Testis (tissue), 3 donors: Measurements from ENCODE around the gene SPECC1L. TPM values are rescaled to one million over a fixed set of nuclear protein-coding genes. Genes with fewer than 3 reads are reported as not detected.

Experiments
- DNase-seq: peaks from one replicate; pipeline ENCODE4 v3.0.0-alpha.2; 2019
- H3K27ac ChIP-seq, 2 donors: fragments of 200-600 bp; sonication (generic); one replicate each; pipeline ENCODE4 v1.5.1; 2019
- H3K27me3 ChIP-seq: fragments of 200-600 bp; sonication (generic); one replicate; pipeline ENCODE4 v1.5.1; 2019
- H3K36me3 ChIP-seq: fragments of 200-600 bp; sonication (generic); one replicate; pipeline ENCODE4 v1.5.1; 2017; ENCODE audit warnings: low read depth; ENCODE audit errors: missing control alignments
- H3K4me1 ChIP-seq: fragments of 200-600 bp; sonication (generic); one replicate; pipeline ENCODE4 v1.5.1; 2019
- H3K4me3 ChIP-seq, 2 donors: fragments of 200-600 bp; sonication (generic); one replicate each; pipeline ENCODE4 v1.5.1; 2017 to 2019
- H3K9me3 ChIP-seq: fragments of 200-600 bp; sonication (generic); one replicate; pipeline ENCODE4 v1.5.1; 2017
- CTCF ChIP-seq, 3 experiments: fragments of 450-650 bp in 2 of 3; fragments of 200-600 bp in 1 of 3; sonication (generic) in 1 of 3; IDR thresholded peaks; one replicate each; pipeline ENCODE4 v1.5.1; 2016 to 2019; ENCODE audit warnings: antibody characterized with exemption in 3 of 3, mild to moderate bottlenecking in 2 of 3, moderate library complexity in 1 of 3
- POLR2A ChIP-seq: fragments of 450-650 bp; IDR thresholded peaks from one replicate; pipeline ENCODE4 v1.6.1; 2017; ENCODE audit warnings: antibody characterized with exemption, mild to moderate bottlenecking, moderate library complexity
- WGBS, 2 donors: methylation state at CpG; one replicate each; pipeline ENCODE4 v1.1.5; 2018; 5-methylcytosine and 5-hydroxymethylcytosine counted together
- intact Hi-C: fragments of 100-400 bp; cut with DNase I; formaldehyde crosslinking; loops from one replicate; pipeline ENCODE4 v1.15.1; 2023; ENCODE audit warnings: low total_unique reads
- polyA plus RNA-seq: library from polyadenylated mRNA; stranded (reverse); fragments of 350-450 nt; fragmentation: Illumina TruSeq; extraction: RNeasy Lipid Tissue Mini Kit (QIAGEN cat#74804); gene quantifications from one replicate; pipeline ENCODE4 v1.2.3, GENCODE V29; 2014; ENCODE audit warnings: low read depth, low replicate concordance; ENCODE audit not compliant: insufficient read depth
- total RNA-seq, 2 donors: library from RNA; depleted of rRNA; stranded (reverse); fragments of >200 nt; gene quantifications; one replicate each; pipeline ENCODE4 v1.2.3, GENCODE V29; 2016

Gene SPECC1L
- total and polyA plus RNA-seq, 3 donors from 2014 or later, result 70.0 to 83.6 (median 82.3) TPM

GRCh38 chr22:24390576-24390975, 119.9 kb downstream of the SPECC1L start:
- H3K9me3 ChIP-seq, result no peaks in the 10 kb centered on the region
- H3K27ac ChIP-seq, result peak overlapping the region in 1 of 2 donors; percentile 66
- H3K27me3 ChIP-seq, result no peaks in the 10 kb centered on the region
- TF ChIP-seq POLR2A (no peak), CTCF (IDR thresholded peaks at IDR 0.05) (no peak)
- H3K4me3 ChIP-seq, result no peak overlapping the region
- peak; percentile 53 for DNase-seq
- 55 to 57% methylated on average over 7 of the region's 7 CpGs for WGBS, 2 donors
- intact Hi-C loops, result no loop called here
- H3K4me1 ChIP-seq, result peaks cover 22% of the 10 kb centered on the region
- no peaks in the 10 kb centered on the region for H3K36me3 ChIP-seq

GRCh38 chr22:24391836-24392217, 121.2 kb downstream of the SPECC1L start:
- Histone ChIP-seq H3K27me3 (no peaks in the 10 kb centered on the region), H3K9me3 (no peaks in the 10 kb centered on the region), H3K27ac (no peak overlapping the region), H3K36me3 (no peaks in the 10 kb centered on the region), H3K4me1 (peaks cover 22% of the 10 kb centered on the region), H3K4me3 (no peak overlapping the region)
- 73 to 76% methylated on average over 3 of the region's 3 CpGs for WGBS, 2 donors
- TF ChIP-seq POLR2A, result no peak
- TF ChIP-seq CTCF (IDR thresholded peaks at IDR 0.05), result no peak
- intact Hi-C loops, result no loop called here
- DNase-seq, result no peak

DNA sequence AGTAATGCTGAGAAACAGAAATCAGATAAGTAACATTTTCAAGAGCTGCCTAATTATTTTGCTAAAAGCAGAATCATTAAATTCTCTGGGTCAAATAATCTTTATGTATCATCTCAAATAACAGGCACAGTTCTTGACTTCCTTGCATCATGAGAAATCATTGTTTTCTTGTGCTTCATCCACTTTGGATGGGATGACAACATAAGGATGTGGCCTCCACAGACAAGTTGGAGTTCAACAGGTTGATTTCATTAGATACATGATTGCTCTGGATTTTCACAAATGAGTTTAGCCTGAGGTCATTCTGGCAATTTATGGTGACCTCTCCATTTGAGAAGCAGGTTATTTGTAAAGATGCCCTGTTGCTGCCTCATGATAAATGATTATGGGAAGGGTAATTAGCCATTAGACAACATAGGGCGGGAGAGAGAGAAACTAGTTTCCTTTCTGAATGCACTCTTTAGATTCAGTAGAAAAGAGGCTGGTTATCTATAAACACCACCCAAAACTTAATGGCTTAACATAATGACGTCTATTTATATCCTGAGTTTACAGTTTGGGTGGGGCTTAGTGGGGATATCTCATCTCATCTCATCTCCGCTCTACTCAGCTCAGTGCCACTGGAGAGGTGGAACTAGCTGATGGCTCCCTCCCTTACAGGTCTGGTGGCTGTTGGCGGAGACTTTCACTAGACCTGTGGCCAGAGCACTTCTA, 121.7 kb downstream of the SPECC1L start:
- WGBS, 2 donors, result 89 to 92% methylated on average over 4 of the region's 4 CpGs
- Histone ChIP-seq H3K27ac (no peak overlapping the region), H3K36me3 (no peaks in the 10 kb centered on the region), H3K9me3 (no peaks in the 10 kb centered on the region), H3K27me3 (no peaks in the 10 kb centered on the region), H3K4me3 (no peak overlapping the region), H3K4me1 (peaks cover 22% of the 10 kb centered on the region)
- no peak for DNase-seq
- TF ChIP-seq CTCF (IDR thresholded peaks at IDR 0.05), result no peak
- intact Hi-C loops, result no loop called here

DNA sequence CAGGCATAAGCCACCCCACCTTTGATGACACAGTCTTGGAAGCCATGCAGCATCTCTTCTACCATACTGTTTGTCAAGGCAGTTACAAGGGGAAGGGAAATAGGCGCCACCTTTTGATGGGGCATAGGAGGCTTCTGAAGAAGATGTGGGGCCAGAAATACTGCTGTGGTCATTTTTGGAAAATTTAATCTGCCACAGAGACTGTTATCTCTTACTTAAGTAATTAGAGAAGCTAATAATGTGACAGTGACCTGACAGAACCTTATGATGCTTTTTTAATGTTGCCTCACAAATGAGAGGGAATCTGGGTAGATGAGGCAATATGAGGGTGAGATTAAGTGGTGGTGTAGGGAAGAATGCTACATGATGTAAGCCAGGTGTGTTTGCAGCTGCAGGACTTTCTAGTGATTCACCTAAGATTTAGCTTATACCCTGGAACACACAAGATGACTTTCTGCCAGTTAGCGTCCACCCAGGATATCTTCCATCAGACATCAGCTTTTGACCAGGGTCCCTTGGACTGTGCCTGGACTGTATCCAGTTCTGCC, 122.5 kb downstream of the SPECC1L start:
- no peaks in the 10 kb centered on the region for H3K27me3 ChIP-seq
- DNase-seq, result no peak
- no peak overlapping the region for H3K4me3 ChIP-seq
- no peaks in the 10 kb centered on the region for H3K36me3 ChIP-seq
- H3K4me1 ChIP-seq, result peaks cover 22% of the 10 kb centered on the region
- no peaks in the 10 kb centered on the region for H3K9me3 ChIP-seq
- intact Hi-C loops, result no loop called here
- TF ChIP-seq POLR2A, result no peak
- no peak for TF ChIP-seq CTCF (IDR thresholded peaks at IDR 0.05)
- H3K27ac ChIP-seq, result no peak overlapping the region
- WGBS, 2 donors, result 93 to 100% methylated on average over 2 of the region's 2 CpGs

DNA sequence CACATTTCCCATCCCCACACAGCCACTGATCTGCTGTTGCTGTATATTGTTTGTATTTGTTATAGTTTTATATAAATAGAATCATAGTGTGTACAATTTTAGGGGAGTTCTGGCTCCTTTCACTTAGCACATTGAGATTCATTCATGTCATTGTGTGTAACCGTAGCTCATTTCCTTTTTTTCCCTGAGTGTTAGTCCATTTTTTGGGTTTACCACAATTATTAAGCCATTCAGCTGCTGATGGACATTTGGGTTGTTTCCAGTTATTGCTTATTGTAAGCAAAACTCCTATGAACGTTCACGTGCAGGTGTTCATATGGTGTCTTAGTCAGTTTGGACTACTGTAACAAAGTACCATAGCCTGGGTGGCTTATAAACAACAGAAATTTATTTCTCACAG, 123.2 kb downstream of the SPECC1L start:
- TF ChIP-seq POLR2A (no peak), CTCF (IDR thresholded peaks at IDR 0.05) (no peak)
- Histone ChIP-seq H3K27ac (no peak overlapping the region), H3K4me1 (peaks cover 22% of the 10 kb centered on the region), H3K9me3 (no peaks in the 10 kb centered on the region), H3K27me3 (no peaks in the 10 kb centered on the region), H3K36me3 (no peaks in the 10 kb centered on the region), H3K4me3 (no peak overlapping the region)
- DNase-seq, result no peak
- 86 to 92% methylated on average over 3 of the region's 3 CpGs for WGBS, 2 donors
- intact Hi-C loops, result no loop called here
